H9 (cell line): Measurements from ENCODE around the gene TRPV5. TPM values are rescaled to one million over a fixed set of nuclear protein-coding genes. Genes with fewer than 3 reads are reported as not detected.
A peak's percentile ranks its signal among the peaks of the same experiment; 100 is the strongest.

Experiments
- DNase-seq: peaks from one replicate; pipeline ENCODE4 v3.0.0-alpha.2; 2017
- H2AFZ ChIP-seq: one replicate; pipeline ENCODE4 v1.6.1; 2013; ENCODE audit warnings: mild to moderate bottlenecking, low read length, control low read depth, moderate library complexity
- H2AK5ac ChIP-seq: 2 replicates; pipeline ENCODE4 v1.6.1; 2013; ENCODE audit warnings: low read length, control low read depth, mixed read lengths; ENCODE audit not compliant: insufficient read length
- H2BK120ac ChIP-seq: one replicate; pipeline ENCODE4 v1.6.1; 2013; ENCODE audit warnings: low read depth, mild to moderate bottlenecking, low read length, control low read depth, inconsistent platforms; ENCODE audit not compliant: poor library complexity, severe bottlenecking
- H2BK12ac ChIP-seq: 2 replicates; pipeline ENCODE4 v1.6.1; 2013; ENCODE audit warnings: low read length, control low read depth, mixed read lengths, low read depth; ENCODE audit not compliant: insufficient read length
- H2BK15ac ChIP-seq: 2 replicates; pipeline ENCODE4 v1.6.1; 2013; ENCODE audit warnings: low read depth, low read length, control low read depth
- H2BK20ac ChIP-seq: one replicate; pipeline ENCODE4 v1.6.1; 2013; ENCODE audit warnings: low read depth, mild to moderate bottlenecking, low read length, control low read depth, inconsistent platforms; ENCODE audit not compliant: poor library complexity, severe bottlenecking
- H2BK5ac ChIP-seq: 2 replicates; pipeline ENCODE4 v1.6.1; 2013; ENCODE audit warnings: low read length, control low read depth, mixed read lengths; ENCODE audit not compliant: insufficient read length
- H3K14ac ChIP-seq: 2 replicates; pipeline ENCODE4 v1.6.1; 2013; ENCODE audit warnings: low read length, control low read depth; ENCODE audit not compliant: insufficient read depth
- H3K18ac ChIP-seq: 2 replicates; pipeline ENCODE4 v1.6.1; 2013; ENCODE audit warnings: low read depth, mild to moderate bottlenecking, mixed read lengths, low read length, control low read depth; ENCODE audit not compliant: insufficient read length
- H3K23ac ChIP-seq: 2 replicates; pipeline ENCODE4 v1.6.1; 2013; ENCODE audit warnings: low read length, control low read depth, mixed read lengths, low read depth; ENCODE audit not compliant: insufficient read length
- H3K23me2 ChIP-seq: 2 replicates; pipeline ENCODE4 v1.6.1; 2013; ENCODE audit warnings: low read depth, mild to moderate bottlenecking, mixed read lengths, low read length, control low read depth; ENCODE audit not compliant: insufficient read length, poor library complexity, severe bottlenecking
- H3K27ac ChIP-seq: 2 replicates; pipeline ENCODE4 v1.5.1; 2013; ENCODE audit warnings: low read length, control low read depth, mixed read lengths, low read depth; ENCODE audit not compliant: insufficient read length
- H3K27me3 ChIP-seq: 2 replicates; pipeline ENCODE4 v1.6.1; 2013; ENCODE audit warnings: low read length, control low read depth, inconsistent platforms; ENCODE audit not compliant: insufficient read depth
- H3K4ac ChIP-seq: 2 replicates; pipeline ENCODE4 v1.6.1; 2013; ENCODE audit warnings: low read depth, mild to moderate bottlenecking, control low read depth, inconsistent platforms, low read length, moderate library complexity
- H3K4me1 ChIP-seq: 2 replicates; pipeline ENCODE4 v1.6.1; 2013; ENCODE audit warnings: low read length, control low read depth, inconsistent platforms; ENCODE audit not compliant: insufficient read depth
- H3K4me2 ChIP-seq: 2 replicates; pipeline ENCODE4 v1.6.1; 2013; ENCODE audit warnings: low read length, control low read depth, mixed read lengths; ENCODE audit not compliant: insufficient read length, insufficient read depth
- H3K56ac ChIP-seq: 2 replicates; pipeline ENCODE4 v1.6.1; 2013; ENCODE audit warnings: low read depth, mild to moderate bottlenecking, mixed read lengths, low read length, control low read depth; ENCODE audit not compliant: insufficient read length
- H3K79me1 ChIP-seq: 2 replicates; pipeline ENCODE4 v1.6.1; 2013; ENCODE audit warnings: low read depth, mild to moderate bottlenecking, moderate library complexity, low read length, control low read depth, inconsistent platforms; ENCODE audit not compliant: insufficient read depth, poor library complexity, severe bottlenecking
- H3K79me2 ChIP-seq: 2 replicates; pipeline ENCODE4 v1.6.1; 2013; ENCODE audit warnings: low read length, control low read depth, inconsistent platforms; ENCODE audit not compliant: insufficient read depth
- H3K9ac ChIP-seq: 2 replicates; pipeline ENCODE4 v1.6.1; 2013; ENCODE audit warnings: low read length, control low read depth, mixed read lengths; ENCODE audit not compliant: insufficient read length; ENCODE audit errors: extremely low read depth
- H3K9me3 ChIP-seq: one replicate; pipeline ENCODE4 v1.6.1; 2013; ENCODE audit warnings: low read depth, low read length, inconsistent platforms; ENCODE audit not compliant: control insufficient read depth
- H3T11ph ChIP-seq: one replicate; pipeline ENCODE4 v1.6.1; 2013; ENCODE audit warnings: mild to moderate bottlenecking, low read length, control low read depth, inconsistent platforms
- H4K20me1 ChIP-seq: one replicate; pipeline ENCODE4 v1.6.1; 2013; ENCODE audit not compliant: control insufficient read depth, insufficient read length, insufficient read depth
- H4K5ac ChIP-seq: 2 replicates; pipeline ENCODE4 v1.6.1; 2013; ENCODE audit warnings: low read depth, mild to moderate bottlenecking, mixed read lengths, low read length, control low read depth; ENCODE audit not compliant: insufficient read length
- H4K8ac ChIP-seq: replicated peaks from 2 replicates; pipeline ENCODE4 v1.6.1; 2013; ENCODE audit warnings: low read length, control low read depth, mixed read lengths, low read depth; ENCODE audit not compliant: insufficient read length
- H4K91ac ChIP-seq: 2 replicates; pipeline ENCODE4 v1.6.1; 2013; ENCODE audit warnings: low read depth, mild to moderate bottlenecking, moderate library complexity, mixed read lengths, low read length, control low read depth; ENCODE audit not compliant: insufficient read length
- H3K27ac Mint-ChIP-seq, 3 experiments: 2 replicates in 2 of 3; 3 replicates in 1 of 3; pipeline ENCODE4 v1.8.0; 2020 to 2021; ENCODE audit warnings: mixed read lengths in 3 of 3, mild to moderate bottlenecking in 1 of 3, moderate library complexity in 1 of 3
- H3K27me3 Mint-ChIP-seq: 2 replicates; pipeline ENCODE4 v1.8.0; 2021; ENCODE audit warnings: low read depth, mild to moderate bottlenecking, moderate library complexity, mixed read lengths
- H3K36me3 Mint-ChIP-seq, 3 experiments: 2 replicates in 2 of 3; 3 replicates in 1 of 3; pipeline ENCODE4 v1.8.0; 2020 to 2021; ENCODE audit warnings: low read depth in 3 of 3, mixed read lengths in 3 of 3; ENCODE audit not compliant: insufficient read depth in 1 of 3
- H3K4me1 Mint-ChIP-seq, 2 experiments: 2 replicates each; pipeline ENCODE4 v1.8.0; 2020; ENCODE audit warnings: mixed read lengths in 2 of 2
- H3K4me3 Mint-ChIP-seq, 2 experiments: 2 replicates in 1 of 2; 3 replicates in 1 of 2; pipeline ENCODE4 v1.8.0; 2020 to 2021; ENCODE audit warnings: mild to moderate bottlenecking in 2 of 2, mixed read lengths in 2 of 2, moderate library complexity in 1 of 2
- H3K9me3 Mint-ChIP-seq, 2 experiments: 2 replicates in 1 of 2; 3 replicates in 1 of 2; pipeline ENCODE4 v1.8.0; 2020; ENCODE audit warnings: mild to moderate bottlenecking in 2 of 2, mixed read lengths in 2 of 2, moderate library complexity in 1 of 2
- WGBS: extraction: QIAGEN DNeasy Blood & Tissue Kit; methylation state at CpG from one replicate; pipeline ENCODE4 v1.1.7; 2013; ENCODE audit warnings: missing lambda C conversion rate, low lambda C conversion rate, mixed read lengths; ENCODE audit not compliant: insufficient read length; ENCODE audit errors: extremely low coverage; 5-methylcytosine and 5-hydroxymethylcytosine counted together
- total RNA-seq: library from RNA; stranded (reverse); gene quantifications from 2 replicates; pipeline ENCODE4 v1.2.1, GENCODE V29; 2021
- TF ChIP-seq, protein P1 (sequence below): fragments of 200-600 bp; sonication (generic); conservative IDR thresholded peaks from 3 replicates; pipeline ENCODE4 v1.8.0; 2021; ENCODE audit warnings: antibody characterized with exemption, mild to moderate bottlenecking

The TRPV5 gene
- total RNA-seq, 1 experiment from 2014 or later: not detected

DNA sequence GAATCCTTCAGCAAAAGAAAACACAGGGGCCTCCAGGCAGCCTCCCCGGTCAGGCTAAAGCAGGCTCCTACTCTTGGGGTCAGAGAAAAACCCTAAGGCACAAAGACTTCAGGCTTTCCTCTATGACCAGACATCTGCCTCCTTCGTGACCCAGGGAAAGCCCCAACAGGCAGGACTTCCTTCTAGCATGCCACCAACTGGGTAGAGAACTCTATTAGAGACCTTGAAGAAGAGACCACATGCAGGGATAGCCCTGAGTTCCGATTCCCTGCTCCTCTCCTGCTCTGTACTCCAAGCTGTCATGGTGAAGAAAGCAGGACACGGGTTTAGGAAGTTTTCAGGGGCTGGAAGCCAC is 49.3 kb downstream of the TRPV5 start:
- Mint-ChIP-seq H3K4me1 (peaks cover 12 to 14% of the 10 kb centered on the region in 2 experiments), H3K36me3 (peaks cover 0 to 2% (median 0%) of the 10 kb centered on the region in 3 experiments; a peak in 2 of 7 replicates), H3K27me3 (peaks cover 13% of the 10 kb centered on the region; the same call in 1 of the 2 replicates), H3K9me3 (no peaks in the 10 kb centered on the region; a peak in 1 of 5 replicates), H3K4me3 (no peak overlapping the region), H3K27ac (no peak overlapping the region)
- Histone ChIP-seq H4K5ac (no peak overlapping the region), H4K91ac (no peak overlapping the region), H3K79me1 (no peaks in the 10 kb centered on the region), H2AK5ac (no peak overlapping the region), H4K20me1 (peaks cover 2% of the 10 kb centered on the region), H3K4ac (no peak overlapping the region), H2BK120ac (no peak overlapping the region), H2BK12ac (no peak overlapping the region), H3K4me2 (no peak overlapping the region), H3K18ac (no peak overlapping the region), H3K9ac (no peak overlapping the region), H3K23ac (no peak overlapping the region), H2AFZ (no peak overlapping the region), H3K4me1 (no peaks in the 10 kb centered on the region; the same call in 1 of the 2 replicates), H3K23me2 (peaks cover 3% of the 10 kb centered on the region), H3K79me2 (no peaks in the 10 kb centered on the region; the same call in 1 of the 2 replicates), H3K27me3 (no peaks in the 10 kb centered on the region), H3K56ac (no peak overlapping the region), H2BK5ac (no peak overlapping the region), H3K9me3 (no peaks in the 10 kb centered on the region), H3K27ac (no peak overlapping the region), H3T11ph (no peak overlapping the region), H2BK20ac (no peak overlapping the region), H3K14ac (no peak overlapping the region), H2BK15ac (no peak overlapping the region), H4K8ac (no peak overlapping the region)
- no CpG with 5 or more reads among the region's 4 CpGs for WGBS
- peak; percentile 14 for DNase-seq
- TF ChIP-seq, protein P1, sequence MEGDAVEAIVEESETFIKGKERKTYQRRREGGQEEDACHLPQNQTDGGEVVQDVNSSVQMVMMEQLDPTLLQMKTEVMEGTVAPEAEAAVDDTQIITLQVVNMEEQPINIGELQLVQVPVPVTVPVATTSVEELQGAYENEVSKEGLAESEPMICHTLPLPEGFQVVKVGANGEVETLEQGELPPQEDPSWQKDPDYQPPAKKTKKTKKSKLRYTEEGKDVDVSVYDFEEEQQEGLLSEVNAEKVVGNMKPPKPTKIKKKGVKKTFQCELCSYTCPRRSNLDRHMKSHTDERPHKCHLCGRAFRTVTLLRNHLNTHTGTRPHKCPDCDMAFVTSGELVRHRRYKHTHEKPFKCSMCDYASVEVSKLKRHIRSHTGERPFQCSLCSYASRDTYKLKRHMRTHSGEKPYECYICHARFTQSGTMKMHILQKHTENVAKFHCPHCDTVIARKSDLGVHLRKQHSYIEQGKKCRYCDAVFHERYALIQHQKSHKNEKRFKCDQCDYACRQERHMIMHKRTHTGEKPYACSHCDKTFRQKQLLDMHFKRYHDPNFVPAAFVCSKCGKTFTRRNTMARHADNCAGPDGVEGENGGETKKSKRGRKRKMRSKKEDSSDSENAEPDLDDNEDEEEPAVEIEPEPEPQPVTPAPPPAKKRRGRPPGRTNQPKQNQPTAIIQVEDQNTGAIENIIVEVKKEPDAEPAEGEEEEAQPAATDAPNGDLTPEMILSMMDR: no peak
